ENCODE measurements around the gene ACD.

GRCh38 chr16:67709050-67709449, 49.0 kb upstream of the ACD start:
- no peak for TF ChIP-seq POLR2A (IDR thresholded peaks at IDR 0.05; ENCODE audit: low read length)
- no peak for TF ChIP-seq GATA1 (IDR thresholded peaks at IDR 0.05; ENCODE audit: low read depth, low read length)

Data from erythroblast (primary cell).